ENCODE results near the gene STRADA.

STRADA gene, protein sequence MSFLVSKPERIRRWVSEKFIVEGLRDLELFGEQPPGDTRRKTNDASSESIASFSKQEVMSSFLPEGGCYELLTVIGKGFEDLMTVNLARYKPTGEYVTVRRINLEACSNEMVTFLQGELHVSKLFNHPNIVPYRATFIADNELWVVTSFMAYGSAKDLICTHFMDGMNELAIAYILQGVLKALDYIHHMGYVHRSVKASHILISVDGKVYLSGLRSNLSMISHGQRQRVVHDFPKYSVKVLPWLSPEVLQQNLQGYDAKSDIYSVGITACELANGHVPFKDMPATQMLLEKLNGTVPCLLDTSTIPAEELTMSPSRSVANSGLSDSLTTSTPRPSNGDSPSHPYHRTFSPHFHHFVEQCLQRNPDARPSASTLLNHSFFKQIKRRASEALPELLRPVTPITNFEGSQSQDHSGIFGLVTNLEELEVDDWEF

DNA sequence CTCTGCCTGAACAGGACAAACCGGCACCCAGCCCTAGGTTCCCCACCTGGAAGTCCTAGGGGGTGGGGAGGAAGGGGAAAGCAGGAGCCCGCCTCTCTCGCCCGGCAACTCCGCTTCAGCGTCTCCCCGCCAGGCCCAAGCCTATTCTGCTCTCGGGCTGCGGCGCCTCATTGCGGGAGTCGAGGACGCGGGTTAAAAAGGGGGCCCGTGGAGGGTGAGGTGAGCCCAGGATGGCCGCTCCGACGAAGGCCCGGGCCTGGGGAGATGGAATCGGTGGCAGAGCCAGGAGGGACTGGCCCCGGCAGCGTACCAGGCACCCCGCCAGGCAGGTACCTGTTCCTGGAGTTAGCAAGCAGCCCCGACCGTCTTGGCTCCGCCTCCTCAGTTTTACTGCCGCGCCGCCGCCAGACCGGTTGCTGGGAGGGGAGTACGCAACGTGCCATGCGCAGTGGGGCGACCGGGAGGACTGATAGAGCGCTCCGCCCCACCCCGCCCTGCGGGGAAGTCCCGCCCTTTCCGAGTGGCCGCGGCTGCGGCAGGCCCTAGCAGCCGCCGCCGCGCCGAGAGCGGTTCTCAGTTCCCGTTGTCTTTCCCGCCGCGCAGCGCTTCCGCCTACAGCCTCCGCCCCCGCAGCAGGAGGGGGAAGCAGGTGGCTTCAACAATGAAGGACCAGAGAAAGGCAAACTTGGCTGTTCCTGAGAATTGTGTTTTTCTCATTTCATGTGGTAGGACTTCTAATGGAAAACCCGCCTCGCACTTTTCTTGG is at the start of gene STRADA:
STRADA (minus strand) TSS at position 392 of the 766 bp plus-strand sequence. CDS start 13,430 bp downstream, outside the sequence.
- peak; percentile 99 for DNase-seq

GRCh38 chr17:63790057-63790456 is 48.5 kb upstream of the STRADA start:
- DNase-seq: no peak

DNA sequence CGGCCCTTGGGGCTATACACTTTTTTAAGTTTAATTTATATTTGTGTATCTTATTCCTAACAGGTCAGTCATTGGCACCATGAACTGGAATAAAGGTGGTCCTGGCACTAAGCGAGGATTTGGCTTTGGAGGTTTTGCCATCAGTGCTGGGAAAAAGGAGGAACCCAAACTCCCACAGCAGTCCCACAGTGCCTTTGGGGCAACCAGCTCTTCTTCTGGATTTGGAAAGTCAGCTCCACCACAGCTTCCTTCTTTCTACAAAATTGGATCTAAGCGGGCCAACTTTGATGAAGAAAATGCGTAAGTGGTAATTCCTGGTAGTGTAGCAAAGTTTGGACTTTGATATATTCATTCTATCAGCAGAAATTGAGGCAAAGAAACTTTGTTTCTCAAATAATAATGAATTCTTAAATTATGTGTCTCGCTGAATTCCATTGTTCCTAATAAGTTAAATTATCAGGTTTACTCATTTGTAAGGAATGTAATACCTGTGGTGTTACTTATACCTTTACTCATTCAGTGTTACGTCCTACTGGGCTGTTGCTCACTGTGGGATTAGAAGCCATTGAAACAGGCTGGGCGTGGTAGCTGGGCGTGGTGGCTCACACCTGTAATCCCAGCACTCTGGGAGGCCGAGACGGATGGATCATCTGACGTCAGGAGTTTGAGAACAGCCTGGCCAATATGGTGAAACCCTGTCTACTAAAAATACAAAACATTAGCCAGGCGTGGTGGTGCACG is 45.5 kb upstream of the STRADA start:
- DNase-seq: no peak

DNA sequence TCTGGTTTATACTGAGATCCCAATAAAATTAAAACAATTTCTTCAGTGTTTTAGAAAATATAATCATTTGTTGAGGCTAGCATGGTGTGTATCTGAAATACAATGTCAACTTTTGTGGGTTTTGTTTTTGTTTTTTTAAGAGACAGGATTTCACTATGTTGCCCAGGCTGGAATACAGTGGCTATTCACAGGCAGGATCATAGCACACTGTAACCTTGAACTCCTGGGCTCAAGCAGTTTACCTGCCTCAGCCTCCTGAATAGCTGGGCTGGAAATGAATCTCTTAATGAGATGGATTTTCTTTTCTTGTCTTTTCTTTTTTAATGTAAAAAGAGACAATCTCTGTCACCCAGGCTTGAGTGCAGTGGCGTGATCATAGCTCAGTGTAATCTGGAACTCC is 44.5 kb upstream of the STRADA start:
- no peak for DNase-seq

DNA sequence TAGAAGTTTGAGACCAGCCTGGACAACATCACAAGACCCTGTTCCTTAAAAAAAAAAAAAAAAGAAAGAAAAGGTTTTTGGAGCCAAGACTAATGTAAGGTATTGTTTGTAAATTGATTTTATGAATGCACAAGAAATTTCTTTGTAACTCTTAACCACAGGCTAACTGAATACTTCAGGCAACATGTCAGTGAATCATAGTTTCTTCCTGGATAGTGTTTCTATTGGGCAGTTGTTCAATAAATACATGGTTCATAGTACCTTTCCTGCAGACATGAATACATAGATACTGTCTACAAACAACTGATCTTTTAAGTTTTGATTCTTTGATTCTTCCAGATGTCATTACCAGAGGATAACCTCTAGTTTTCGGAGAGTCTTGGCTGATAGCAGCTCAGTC is 44.0 kb upstream of the STRADA start:
- no peak for DNase-seq

DNA sequence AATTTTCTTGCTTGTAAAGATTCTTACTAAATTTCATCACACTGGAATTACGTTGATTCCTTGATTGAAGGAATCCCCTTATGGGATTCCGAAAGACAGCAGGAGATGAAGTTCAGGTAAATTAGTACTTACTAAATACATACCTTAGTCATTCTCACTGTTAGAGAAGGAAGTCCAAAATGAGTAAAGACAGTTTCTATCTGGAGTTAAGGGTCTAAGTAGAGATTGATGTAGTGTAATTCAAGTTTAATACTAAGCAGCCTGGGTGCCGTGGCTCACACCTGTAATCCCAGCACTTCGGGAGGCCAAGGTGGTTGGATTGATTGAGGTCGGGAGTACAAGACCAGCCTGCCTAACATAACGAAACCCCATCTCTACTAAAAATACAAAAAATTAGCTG is 41.9 kb upstream of the STRADA start:
- DNase-seq: no peak

DNA sequence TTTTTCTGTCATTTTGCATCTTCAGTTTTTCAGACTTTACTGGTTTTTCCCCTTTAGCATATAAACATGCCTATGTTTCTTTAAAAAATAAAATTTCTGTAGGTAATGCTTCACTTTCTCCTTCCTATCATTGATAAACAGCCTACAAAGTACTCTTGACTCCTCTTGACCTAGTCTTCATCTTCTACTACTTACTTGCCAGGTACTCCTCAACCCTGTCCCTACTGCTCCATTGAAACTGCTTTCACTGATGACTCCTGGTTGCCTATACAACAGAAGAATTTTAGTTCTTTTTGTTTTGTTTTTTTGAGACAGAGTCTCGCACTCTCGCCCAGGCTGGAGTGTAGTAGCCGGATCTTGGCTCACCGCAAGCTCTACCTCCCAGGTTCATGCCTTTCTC is 39.3 kb upstream of the STRADA start:
- no peak for DNase-seq

- DNase-seq: no peak
Measured at GRCh38 chr17:63780507-63780906, 38.9 kb upstream of the STRADA start.

DNA sequence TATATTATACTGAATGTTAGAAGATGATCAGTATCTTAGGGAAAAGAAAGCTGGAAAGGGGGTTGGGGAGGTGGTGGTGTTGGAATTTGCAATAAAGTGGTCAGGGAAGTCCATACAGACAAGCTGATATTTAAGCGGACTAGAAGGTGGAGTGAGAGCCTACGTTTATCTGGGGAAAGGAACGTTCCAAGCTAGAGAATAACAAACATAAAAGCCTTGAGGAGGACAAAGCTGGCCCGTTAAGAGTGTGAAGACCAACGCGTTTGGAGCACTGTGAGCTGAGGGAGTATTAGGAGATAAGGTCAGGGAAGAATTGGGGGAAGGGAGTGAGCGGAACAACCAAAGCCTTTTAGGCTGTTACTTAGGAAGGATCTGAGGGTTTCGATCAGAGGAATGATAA is 33.8 kb upstream of the STRADA start:
- DNase-seq: peak; percentile 23

GRCh38 chr17:63774969-63775265 is 33.3 kb upstream of the STRADA start:
- DNase-seq: peak; percentile 60

- no peak for DNase-seq
Measured at GRCh38 chr17:63774141-63774968, 32.8 kb upstream of the STRADA start, which contains the start of gene DDX42. DDX42 (plus strand) TSS chr17:63774170; CDS start chr17:63787050, 12,880 bp downstream.

DNA sequence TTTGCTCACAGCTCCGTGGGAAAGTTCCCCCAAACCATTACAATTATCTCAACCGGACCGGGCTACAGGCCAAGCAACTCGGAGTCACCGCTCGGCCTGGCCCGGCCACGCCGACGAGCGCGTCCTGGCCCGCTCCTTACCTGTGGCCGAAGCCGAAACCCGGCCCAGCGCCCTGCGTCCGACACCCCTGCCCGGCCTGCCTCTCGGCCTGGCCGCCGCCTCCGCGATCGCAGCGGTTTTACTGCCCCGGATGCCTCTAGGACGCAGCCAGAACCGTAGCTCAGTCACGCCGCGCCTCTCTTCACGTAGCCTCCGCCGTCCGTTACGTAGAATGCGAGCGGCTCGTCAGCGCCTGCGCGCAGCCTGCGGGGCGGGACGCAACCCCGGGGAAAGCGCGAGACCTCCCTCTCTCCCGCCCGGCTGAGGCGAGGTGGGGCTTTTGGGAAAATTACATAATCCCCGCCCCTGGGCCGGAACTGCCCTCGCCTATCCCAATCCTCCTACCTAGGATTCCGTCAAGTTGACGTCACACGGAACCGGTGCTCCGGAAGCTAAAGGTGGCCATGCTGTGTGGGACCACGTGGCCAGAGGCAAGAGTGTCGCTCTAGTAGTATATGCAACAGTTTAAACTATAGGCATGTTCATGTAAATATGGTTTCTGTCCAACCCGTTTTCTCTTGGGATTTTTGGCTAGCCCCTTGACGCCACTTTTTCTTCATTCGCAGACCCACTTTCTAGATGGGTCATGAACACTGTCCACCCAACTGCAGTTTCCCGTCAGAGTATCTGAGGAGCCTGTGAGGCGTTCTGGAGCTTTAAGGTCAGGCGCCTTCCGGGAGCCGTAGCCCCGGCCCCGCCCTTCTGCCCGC is 31.9 kb upstream of the STRADA start, which contains the start of gene CCDC47:
CCDC47 (minus strand) TSS at position 326 of the 869 bp plus-strand sequence. CDS start 7,422 bp downstream, outside the sequence.
- DNase-seq: peak; percentile 100

- peak; percentile 62 for DNase-seq
Measured at GRCh38 chr17:63772801-63773271, 31.2 kb upstream of the STRADA start.

- DNase-seq: no peak
Measured at GRCh38 chr17:63768433-63768832, 26.8 kb upstream of the STRADA start.

- DNase-seq: no peak
Measured at GRCh38 chr17:63766754-63767153, 25.2 kb upstream of the STRADA start.

GRCh38 chr17:63764716-63765115 is 23.1 kb upstream of the STRADA start:
- no peak for DNase-seq

DNA sequence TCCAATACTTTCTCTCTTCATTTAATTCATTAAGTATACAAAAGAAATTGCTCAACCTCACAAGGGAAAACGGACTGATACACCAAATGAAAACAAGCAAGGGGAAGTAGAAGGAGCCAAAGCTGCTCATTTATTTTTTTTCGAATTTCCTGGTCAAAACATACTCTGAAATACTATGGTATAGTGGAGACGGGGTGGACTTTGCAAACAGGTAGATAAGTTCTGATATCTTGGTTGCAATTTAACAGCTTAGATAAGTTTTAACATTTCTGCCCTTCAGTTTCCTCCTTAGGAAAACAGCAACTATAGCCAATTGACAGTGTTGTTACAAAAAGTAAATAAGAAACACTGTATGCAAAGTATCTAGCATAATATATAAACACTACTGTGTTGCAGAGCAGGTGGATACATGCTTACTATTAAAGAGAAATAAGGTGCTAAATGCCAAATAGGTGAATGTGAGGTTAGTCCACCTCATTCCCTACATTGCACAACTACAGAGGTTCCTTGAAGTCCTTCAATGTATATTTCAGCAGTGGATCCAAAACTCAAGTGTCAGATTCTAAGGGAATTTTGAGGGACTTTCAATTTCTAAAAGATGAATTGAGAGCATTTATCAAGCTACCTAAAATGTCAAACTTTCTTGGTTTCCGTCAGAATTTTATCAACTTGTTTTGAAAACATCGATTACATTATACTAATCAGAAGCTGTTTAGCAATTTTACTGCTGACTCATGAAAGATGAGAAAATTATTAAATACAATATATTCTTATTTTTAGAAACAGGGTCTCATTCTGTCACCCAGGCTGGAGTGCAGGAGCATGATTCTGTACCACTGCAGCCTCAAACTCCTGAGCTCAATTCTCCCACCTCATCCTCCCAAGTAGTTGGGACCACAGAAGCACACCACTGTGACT is 20.8 kb upstream of the STRADA start:
- DNase-seq: peak; percentile 52

DNA sequence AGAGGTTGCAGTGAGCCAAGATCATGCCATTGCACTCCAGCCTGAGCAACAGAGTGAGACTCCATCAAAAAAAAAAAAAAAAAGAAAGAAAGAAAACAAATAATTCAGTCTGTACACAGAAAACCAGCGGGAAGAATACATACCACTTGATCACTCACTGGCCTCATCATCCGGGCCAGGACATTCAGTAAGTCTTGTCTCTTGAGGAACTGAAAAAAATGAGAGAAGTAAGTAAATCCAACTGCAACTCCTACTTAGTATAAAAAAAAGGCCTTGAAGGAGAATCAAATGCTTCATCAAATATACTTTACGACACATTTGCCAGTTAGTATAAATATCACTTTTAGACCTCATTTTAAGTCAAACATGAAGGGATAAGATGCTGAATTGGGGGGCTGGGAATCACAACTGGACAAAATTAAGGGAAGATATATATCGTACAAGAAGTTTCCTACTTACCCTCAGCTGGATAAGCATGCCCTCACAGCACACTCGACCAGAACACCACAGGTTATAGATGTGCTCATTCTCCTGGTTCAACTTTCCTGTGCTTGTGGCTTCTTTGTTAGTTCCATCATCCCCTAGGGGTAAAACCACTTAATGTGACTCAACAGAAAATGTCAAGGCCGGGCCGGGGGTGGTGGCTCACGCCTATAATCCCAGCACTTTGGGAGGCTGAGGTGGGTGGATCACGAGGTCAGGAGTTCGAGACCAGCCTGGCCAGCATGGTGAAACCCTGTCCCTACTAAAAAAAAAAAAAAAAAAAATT is 19.4 kb upstream of the STRADA start:
- peak; percentile 33 for DNase-seq

DNA sequence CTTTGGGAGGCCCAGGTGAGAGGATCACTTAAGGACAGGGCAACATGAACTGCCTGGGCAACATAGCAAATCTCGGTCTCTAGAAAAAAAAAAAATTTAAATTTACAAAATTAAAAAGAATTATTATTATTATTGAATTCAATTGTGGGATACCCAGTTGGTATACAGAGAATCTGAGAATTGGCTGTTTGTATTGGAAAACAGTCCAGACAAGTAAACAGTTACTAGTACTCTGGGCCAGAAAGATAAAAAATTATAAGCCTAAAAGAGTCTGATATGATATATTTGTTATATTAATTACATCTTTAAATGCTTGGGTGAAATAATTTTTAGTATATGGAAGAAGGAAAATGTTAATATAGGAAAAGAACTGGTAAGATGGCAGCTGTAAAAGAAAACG is 16.8 kb upstream of the STRADA start:
- no peak for DNase-seq

All from hematopoietic multipotent progenitor cell treated with erythropoietin and hydrocortisone succinate and interleukin-3 and kit ligand, for 4 days (in vitro differentiated cells).